GM18868 (cell line): ENCODE results near the gene SCAF4.
"Not testable (repeated sequence)": the region's sequence is repeated elsewhere in the genome, so short reads cannot be mapped to it uniquely, and the experiment has no call there.

Source experiments
- ATAC-seq: cut with Tn5 transposase; IDR thresholded peaks from one replicate; pipeline ENCODE4 v1.9.1; 2021; ENCODE audit warnings: mild to moderate bottlenecking, moderate library complexity; ENCODE audit not compliant: unreplicated experiment

The SCAF4 gene

DNA sequence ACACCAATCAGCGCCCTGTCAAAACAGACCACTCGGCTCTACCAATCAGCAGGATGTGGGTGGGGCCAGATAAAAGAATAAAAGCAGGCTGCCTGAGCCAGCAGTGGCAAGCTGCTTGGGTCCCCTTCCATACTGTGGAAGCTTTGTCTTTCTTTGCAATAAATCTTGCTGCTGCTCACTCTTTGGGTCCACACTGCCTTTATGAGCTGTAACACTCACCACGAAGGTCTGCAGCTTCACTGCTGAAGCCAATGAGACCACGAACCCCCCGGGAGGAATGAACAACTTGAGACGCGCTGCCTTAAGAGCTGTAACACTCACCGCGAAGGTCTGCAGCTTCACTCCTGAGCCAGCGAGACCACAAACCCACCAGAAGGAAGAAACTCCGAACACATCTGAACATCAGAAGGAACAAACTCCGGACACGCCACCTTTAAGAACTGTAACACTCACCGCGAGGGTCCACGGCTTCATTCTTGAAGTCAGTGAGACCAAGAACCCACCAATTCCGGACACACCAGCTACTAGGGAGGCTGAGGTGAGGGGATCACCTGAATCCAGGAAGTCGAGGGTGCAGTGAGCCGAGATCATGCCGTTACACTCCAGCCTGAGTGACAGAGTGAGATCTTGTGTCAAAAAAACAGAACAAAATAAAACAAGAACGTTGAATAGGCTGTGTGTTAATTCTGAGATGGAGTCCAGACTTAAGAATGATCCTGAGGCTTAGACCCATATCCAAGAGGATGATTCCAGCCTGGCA is 76.9 kb downstream of the SCAF4 start:
- ATAC-seq = not testable (repeated sequence)

GRCh38 chr21:31654340-31654739 is 77.6 kb downstream of the SCAF4 start:
- no peak for ATAC-seq

DNA sequence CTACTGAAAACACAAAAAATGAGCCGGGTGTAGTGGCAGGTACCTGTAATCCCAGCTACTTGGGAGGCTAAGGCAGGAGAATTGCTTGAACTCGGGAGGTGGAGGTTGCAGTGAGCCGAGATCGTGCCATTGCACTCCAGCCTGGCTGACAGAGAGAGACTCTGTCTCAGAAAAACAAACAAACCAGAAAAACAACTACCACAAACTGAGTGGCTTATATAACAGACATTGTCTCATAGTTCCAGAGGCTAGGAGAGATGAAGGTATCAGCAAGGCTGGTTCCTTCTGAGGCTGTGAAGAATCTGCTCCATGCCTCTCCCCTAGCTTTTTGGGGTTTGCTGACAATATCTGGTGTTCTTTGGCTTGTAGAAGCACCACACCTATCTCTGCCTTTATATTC is 80.4 kb downstream of the SCAF4 start:
- not testable (repeated sequence) for ATAC-seq

DNA sequence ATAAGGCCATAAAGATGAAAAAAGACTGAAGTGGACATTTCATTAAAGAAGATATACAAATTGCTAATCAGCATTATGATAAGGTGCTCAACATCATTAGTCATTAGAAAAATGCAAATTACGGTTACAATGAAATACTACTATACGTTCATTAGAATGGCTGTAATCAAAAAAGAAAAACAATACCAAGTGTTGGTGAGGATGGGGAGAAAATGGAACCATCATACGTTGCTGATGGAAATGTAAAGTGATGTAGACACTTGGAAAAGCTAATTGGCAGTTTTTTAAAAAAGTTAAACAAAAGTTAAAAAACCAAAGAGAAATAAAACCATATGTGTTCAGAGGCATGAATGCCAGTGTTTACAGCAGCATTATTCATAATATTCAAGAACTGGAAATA is 81.0 kb downstream of the SCAF4 start:
- ATAC-seq = no peak

- peak; percentile 70 for ATAC-seq
These were observed 84.3 kb downstream of the SCAF4 start for GRCh38 chr21:31647650-31648049.

DNA sequence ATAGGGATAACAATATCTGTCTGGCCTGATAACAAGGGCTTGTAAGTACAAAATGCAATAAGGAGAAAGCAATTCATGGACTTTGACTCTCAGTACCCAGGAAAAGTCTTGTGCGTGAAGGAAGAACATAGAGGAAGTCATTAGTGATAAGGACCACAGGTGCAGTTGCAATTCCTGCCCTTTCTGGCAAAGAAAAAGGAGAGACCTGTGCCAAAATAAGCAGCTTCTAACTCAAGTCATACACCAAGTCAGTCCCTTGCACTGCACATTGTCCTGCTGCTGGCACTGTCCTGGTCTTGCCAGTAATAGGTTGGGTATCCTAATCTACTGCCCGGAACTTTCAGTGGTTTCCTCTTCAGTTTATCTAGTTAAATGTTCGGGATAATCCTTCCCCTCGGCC is 87.3 kb downstream of the SCAF4 start:
- ATAC-seq = no peak

GRCh38 chr21:31641416-31641922 is 90.4 kb downstream of the SCAF4 start:
- ATAC-seq = no peak

GRCh38 chr21:31636874-31637273 is 95.0 kb downstream of the SCAF4 start:
- ATAC-seq = no peak

- no peak for ATAC-seq
These were observed 96.9 kb downstream of the SCAF4 start for GRCh38 chr21:31634993-31635392.

GRCh38 chr21:31631881-31632280 is 100.0 kb downstream of the SCAF4 start:
- ATAC-seq = not testable (repeated sequence)

- ATAC-seq = no peak
These were observed 101.8 kb downstream of the SCAF4 start for GRCh38 chr21:31629972-31630711.

DNA sequence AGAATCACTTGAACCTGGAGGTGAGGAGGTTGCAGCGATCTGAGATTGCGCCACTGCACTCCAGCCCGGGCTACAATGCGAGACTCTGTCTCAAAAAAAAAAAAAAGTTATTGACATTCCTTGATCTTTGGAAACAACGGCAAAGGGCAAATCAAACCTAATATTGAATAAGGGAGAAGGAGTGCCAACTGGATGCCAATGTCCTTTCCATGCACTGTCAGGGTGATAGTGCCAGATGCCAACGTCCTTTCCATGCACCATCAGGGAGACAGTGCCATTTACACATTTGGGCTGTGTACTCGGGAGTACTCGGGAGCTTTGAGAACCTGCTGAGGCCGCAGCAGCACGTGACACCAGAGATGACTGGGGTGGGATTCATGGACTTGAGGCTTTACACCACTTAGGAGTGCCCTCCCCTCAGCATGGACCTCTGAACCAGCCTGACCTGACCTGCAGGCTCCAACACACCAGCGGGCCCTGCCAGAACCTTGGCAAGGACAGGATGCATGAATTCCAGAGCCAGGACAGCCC is 106.9 kb downstream of the SCAF4 start:
- no peak for ATAC-seq

DNA sequence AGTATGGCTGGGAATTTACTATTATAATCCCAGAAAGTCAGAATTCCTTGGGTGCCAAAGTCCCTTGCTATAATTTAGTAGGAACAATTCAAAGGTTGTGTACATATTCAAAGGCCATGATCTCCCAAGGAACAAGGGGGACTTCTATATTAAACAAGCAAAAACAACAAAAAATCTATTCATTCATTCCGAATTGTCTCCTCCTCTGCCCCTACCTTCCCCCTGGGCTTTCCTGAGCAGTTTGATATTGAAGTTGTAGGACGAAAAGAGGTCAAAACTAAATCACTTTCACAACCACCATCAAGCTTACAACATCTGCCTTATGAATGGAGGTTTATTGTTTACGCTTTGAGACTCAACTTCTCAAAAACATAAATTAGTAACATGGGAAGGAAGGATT is 107.7 kb downstream of the SCAF4 start:
- ATAC-seq = no peak

GRCh38 chr21:31623664-31624063 is 108.3 kb downstream of the SCAF4 start:
- ATAC-seq = peak; percentile 70

GRCh38 chr21:31622397-31622796 is 109.5 kb downstream of the SCAF4 start:
- ATAC-seq = no peak
